Skeletal muscle tissue (tissue), 4 donors: ENCODE data around the gene CDCA4. TPM values are rescaled to one million over a fixed set of nuclear protein-coding genes. Genes with fewer than 3 reads are reported as not detected.

Experiments used
- H3K27ac ChIP-seq: one replicate; pipeline ENCODE4 v1.7.0; 2013; ENCODE audit warnings: mild to moderate bottlenecking, low read depth, low read length, inconsistent platforms
- H3K27me3 ChIP-seq, 3 donors: one replicate each; pipeline ENCODE4 v1.7.0; 2013; ENCODE audit warnings: low read length in 3 of 3; ENCODE audit not compliant: control insufficient read depth in 3 of 3, insufficient read depth in 3 of 3
- H3K36me3 ChIP-seq, 3 donors: one replicate each; pipeline ENCODE4 v1.7.0; 2013; ENCODE audit warnings: low read length in 3 of 3; ENCODE audit not compliant: control insufficient read depth in 3 of 3, insufficient read depth in 3 of 3
- H3K4me1 ChIP-seq, 3 donors: one replicate each; pipeline ENCODE4 v1.7.0; 2013; ENCODE audit warnings: low read length in 3 of 3, mild to moderate bottlenecking in 3 of 3; ENCODE audit not compliant: control insufficient read depth in 3 of 3, insufficient read depth in 3 of 3
- H3K4me3 ChIP-seq, 3 donors: one replicate each; pipeline ENCODE4 v1.7.0; 2013; ENCODE audit warnings: low read length in 3 of 3
- H3K9ac ChIP-seq, 3 donors: one replicate each; pipeline ENCODE4 v1.7.0; 2013; ENCODE audit warnings: low read length in 3 of 3, mild to moderate bottlenecking in 3 of 3, moderate library complexity in 2 of 3, low read depth in 1 of 3
- H3K9me3 ChIP-seq, 3 donors: one replicate each; pipeline ENCODE4 v1.7.0; 2013; ENCODE audit warnings: low read length in 3 of 3; ENCODE audit not compliant: control insufficient read depth in 3 of 3
- total RNA-seq: library from RNA; depleted of rRNA; stranded (reverse); fragments of >200 nt; gene quantifications from one replicate; pipeline ENCODE4 v1.2.3, GENCODE V29; 2014
- donor health status: Osteomylitis.

The CDCA4 gene
- total RNA-seq, 1 donor from 2014 or later = 15.1 TPM

GRCh38 chr14:104983231-104983721 is 37.6 kb downstream of the CDCA4 start:
- Histone ChIP-seq H3K4me3 (no peak overlapping the region), H3K9ac (no peak overlapping the region), H3K36me3 (no peaks in the 10 kb centered on the region), H3K9me3 (no peaks in the 10 kb centered on the region), H3K27ac (no peak overlapping the region), H3K27me3 (no peaks in the 10 kb centered on the region), H3K4me1 (peaks cover 21 to 38% (median 28%) of the 10 kb centered on the region in 3 donors)

DNA sequence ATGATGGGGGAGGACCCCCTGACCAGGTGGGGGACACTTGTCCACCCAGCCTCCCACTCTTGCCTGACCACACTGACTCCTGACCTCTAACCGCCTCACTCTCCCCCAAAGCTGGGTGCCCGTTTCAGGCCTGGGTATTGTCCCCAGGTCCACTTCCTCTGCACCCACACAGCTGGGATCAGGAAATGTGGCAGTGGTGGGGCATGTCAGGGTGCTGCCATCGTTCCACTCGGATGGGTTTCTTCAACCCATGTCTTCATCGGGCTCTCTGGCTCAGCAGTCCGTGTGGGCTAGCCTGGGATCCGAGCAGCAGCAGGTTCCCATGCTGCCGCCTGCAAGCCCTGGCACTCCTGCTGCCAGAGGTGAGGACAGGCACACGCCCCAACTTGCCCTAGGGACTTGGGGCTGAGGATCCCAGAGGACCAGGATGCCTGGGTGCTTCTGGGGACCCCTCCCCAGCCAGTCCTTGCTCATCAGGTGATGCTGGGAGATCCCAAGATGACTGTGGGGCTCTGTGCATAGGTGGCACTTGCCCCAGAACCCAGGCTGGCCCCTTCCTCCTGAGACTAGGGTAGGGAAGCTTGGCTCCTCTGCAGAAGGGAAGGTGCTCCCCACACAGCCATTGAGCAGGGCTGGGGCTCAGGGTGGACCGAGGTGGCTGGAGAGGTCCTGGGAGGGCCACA is 38.2 kb downstream of the CDCA4 start:
- Histone ChIP-seq H3K4me3 (no peak overlapping the region), H3K9me3 (no peaks in the 10 kb centered on the region), H3K27me3 (peaks cover 0 to 2% (median 0%) of the 10 kb centered on the region in 3 donors), H3K9ac (no peak overlapping the region), H3K27ac (no peak overlapping the region), H3K36me3 (no peaks in the 10 kb centered on the region), H3K4me1 (peaks cover 23 to 41% (median 31%) of the 10 kb centered on the region in 3 donors)

DNA sequence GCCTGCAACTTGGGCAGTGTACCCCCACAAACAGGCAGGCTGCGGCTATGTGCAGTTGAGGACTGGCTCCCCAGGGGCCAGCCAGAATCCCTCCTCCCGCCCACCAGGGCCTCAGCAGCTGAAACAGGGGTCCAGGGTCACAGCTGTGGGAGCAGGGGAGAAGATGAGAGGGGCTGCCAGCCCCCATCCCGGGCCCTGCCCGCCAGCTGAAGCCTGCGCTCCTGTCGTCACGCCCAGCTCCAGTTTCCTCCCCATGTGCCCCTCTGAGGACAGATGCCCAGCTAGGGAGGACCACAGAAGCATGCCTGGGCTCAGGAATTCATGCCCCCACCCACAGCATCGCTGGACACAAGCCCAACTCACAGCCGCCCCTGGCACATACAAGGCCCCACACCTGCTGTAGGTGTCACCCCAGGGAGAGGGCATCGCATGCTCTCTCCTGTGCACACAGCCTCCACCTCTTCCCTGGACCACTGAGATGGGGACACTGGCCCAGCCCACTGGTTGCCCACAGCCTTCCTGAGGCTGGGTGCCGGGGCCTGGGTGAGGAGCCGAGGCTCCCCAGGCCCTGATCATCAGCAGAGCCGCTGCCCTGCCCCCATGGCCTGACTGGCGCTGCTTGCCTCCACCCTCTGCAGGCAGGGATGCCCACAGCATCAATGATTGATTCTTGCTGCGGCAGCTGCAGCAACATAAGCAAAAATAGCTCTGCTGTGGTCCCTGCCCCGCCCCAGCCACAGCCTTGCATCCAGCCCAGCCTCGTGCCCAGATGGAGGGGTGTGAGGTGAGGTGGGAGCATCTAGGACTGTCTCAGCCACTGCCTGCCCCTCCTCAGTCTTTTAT is 39.0 kb downstream of the CDCA4 start:
- H3K27ac ChIP-seq = no peak overlapping the region
- peaks cover 25 to 48% (median 39%) of the 10 kb centered on the region in 3 donors for H3K4me1 ChIP-seq
- peaks cover 0 to 5% (median 5%) of the 10 kb centered on the region in 3 donors for H3K27me3 ChIP-seq
- H3K36me3 ChIP-seq = no peaks in the 10 kb centered on the region
- H3K4me3 ChIP-seq = no peak overlapping the region
- H3K9ac ChIP-seq = no peak overlapping the region
- H3K9me3 ChIP-seq = no peaks in the 10 kb centered on the region

DNA sequence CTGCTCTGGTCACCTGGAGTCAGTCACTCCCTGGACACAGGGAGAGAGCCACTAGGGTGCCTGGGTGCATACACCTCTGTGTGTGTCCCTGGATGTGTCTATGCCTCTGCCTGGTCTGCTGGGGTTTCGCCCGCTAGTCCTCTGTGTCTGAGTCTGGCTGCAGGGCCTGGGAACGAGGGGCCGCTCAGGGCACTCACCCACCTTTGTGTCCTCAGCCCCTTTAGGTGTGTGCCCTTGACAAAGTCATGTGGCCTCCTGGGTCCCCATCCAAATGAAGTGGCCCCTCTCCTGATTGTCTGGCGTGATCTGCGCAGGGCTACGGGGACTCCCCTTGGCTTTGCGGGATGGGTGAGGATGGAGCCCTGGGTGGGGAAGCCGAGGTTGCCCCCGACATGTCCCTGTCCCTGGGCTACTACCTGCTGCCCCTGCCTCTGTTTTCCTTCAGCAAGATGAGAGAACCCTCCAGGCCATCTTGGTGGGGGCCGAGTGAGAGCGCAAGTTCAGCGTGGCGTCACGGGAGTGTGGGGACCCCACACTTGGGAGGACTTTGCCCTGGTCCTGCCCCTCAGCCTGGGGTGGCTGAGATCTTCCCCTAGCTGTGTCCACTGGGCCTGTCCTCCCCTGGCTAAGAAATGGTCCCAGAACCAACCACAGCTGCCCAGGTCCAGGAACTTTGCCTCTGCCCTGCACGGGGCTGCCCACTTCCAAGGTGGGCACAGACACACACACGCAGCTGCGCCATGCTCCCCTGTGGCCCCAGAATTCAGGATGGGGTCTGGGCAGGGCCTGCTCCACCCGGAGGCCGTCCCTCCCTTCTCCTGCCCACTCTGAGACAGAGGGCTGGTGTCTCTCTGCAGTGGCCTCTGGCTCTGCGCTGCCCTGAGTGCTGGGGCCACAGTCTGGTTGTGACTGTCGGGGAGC is 40.0 kb downstream of the CDCA4 start:
- Histone ChIP-seq H3K27ac (peak overlapping the region; percentile 54), H3K9me3 (no peaks in the 10 kb centered on the region), H3K36me3 (no peaks in the 10 kb centered on the region), H3K9ac (peak overlapping the region in 2 of 3 donors; percentile 25 to 38), H3K27me3 (peaks cover 0 to 12% (median 5%) of the 10 kb centered on the region in 3 donors), H3K4me3 (no peak overlapping the region), H3K4me1 (peaks cover 25 to 47% (median 36%) of the 10 kb centered on the region in 3 donors)

- H3K27ac ChIP-seq = peak overlapping the region; percentile 54
- H3K27me3 ChIP-seq = peaks cover 0 to 19% (median 5%) of the 10 kb centered on the region in 3 donors
- H3K4me3 ChIP-seq = peak overlapping the region in 1 of 3 donors; percentile 29
- H3K4me1 ChIP-seq = peaks cover 31 to 56% (median 43%) of the 10 kb centered on the region in 3 donors
- H3K9me3 ChIP-seq = no peaks in the 10 kb centered on the region
- peak overlapping the region in 2 of 3 donors; percentile 25 to 38 for H3K9ac ChIP-seq
- no peaks in the 10 kb centered on the region for H3K36me3 ChIP-seq
These were observed 40.9 kb downstream of the CDCA4 start for GRCh38 chr14:104979758-104980610.

- no peaks in the 10 kb centered on the region for H3K9me3 ChIP-seq
- no peaks in the 10 kb centered on the region for H3K36me3 ChIP-seq
- no peak overlapping the region for H3K4me3 ChIP-seq
- H3K27me3 ChIP-seq = peaks cover 0 to 23% (median 5%) of the 10 kb centered on the region in 3 donors
- no peak overlapping the region for H3K9ac ChIP-seq
- peaks cover 37 to 65% (median 49%) of the 10 kb centered on the region in 3 donors for H3K4me1 ChIP-seq
- H3K27ac ChIP-seq = peak overlapping the region; percentile 54
These were observed 41.9 kb downstream of the CDCA4 start for GRCh38 chr14:104978746-104979691.

DNA sequence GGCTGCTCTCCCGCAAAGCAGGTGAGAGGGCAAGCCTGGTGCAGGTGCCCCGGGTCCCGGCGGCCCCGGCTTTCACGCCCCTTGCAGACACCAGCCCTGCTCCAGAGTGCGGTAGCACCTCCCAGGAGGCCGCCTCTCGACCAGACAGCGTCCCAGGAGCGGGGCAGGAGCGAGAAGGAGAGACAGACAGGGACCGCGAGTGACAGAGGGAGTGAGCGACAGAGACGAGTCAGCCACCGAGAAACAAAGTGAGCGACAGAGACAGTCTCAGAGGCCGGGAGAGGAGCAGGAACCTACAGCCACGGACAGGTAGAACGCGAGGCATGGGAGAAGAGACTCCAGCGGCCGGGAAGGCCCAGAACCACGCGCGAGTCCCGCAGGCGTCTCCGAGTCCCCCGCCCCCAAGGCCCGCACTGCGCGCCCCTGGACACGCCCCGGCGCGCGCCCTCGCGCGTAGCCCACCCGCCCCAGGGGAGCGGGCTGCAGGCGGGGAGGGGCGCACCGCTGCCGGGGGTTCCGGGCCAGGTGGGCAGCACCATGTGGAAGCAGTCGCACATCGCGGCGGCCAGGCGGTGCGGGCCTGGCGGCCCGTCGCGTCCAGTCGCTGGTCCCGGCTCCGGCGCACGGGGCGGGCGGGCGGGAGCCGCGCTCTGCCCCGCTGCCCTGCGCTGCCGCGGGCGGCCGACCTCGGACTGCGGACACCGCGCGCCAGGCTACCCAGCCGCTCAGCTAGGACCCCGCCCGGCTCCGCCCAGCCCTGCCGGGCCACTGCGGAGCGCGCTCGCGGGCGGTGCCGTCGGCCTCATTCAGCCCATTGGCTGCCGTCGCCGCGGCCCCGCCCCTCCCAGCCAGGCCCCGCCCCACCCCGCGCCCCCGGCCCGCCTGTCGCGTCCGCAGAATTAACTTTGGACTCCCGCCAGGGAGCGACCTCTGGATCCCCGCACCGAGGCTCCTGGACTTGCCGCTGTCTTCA is 42.9 kb downstream of the CDCA4 start, which contains the start of gene AHNAK2:
Gene AHNAK2, minus strand, starts transcription at position 694 of the 973 bp plus-strand sequence. Its CDS starts 137 bp downstream, at position 557.
- no peaks in the 10 kb centered on the region for H3K36me3 ChIP-seq
- no peaks in the 10 kb centered on the region for H3K9me3 ChIP-seq
- peak within 1 kb of the TSS; percentile 43 to 74 (median 53) for H3K9ac ChIP-seq
- H3K4me3 ChIP-seq = peak within 1 kb of the TSS; percentile 54 to 65 (median 62)
- H3K4me1 ChIP-seq = peaks cover 44 to 73% (median 57%) of the 10 kb centered on the region in 3 donors
- peak within 1 kb of the TSS; percentile 54 for H3K27ac ChIP-seq
- peaks cover 0 to 23% (median 5%) of the 10 kb centered on the region in 3 donors for H3K27me3 ChIP-seq
